ENCODE data around the gene MBNL2.

MBNL2 gene

GRCh38 chr13:97295283-97296182, 73.4 kb downstream of the MBNL2 start:
- DNase-seq (ENCODE audit: low spot score) (peak; percentile 77), FAIRE-seq (peak; percentile 77)

GRCh38 chr13:97296740-97297139, 74.6 kb downstream of the MBNL2 start:
- FAIRE-seq, result no peak
- DNase-seq (ENCODE audit: low spot score), result no peak

- DNase-seq (ENCODE audit: low spot score) (no peak), FAIRE-seq (no peak)
Observed at GRCh38 chr13:97298816-97299215, 76.7 kb downstream of the MBNL2 start.

GRCh38 chr13:97300871-97301270, 78.7 kb downstream of the MBNL2 start:
- no peak for FAIRE-seq

GRCh38 chr13:97301382-97302095, 79.4 kb downstream of the MBNL2 start:
- no peak for FAIRE-seq
- DNase-seq (ENCODE audit: low spot score), result no peak

More at GRCh38 chr13:97300871-97301270, 78.7 kb downstream of the MBNL2 start:
- DNase-seq (ENCODE audit: low spot score), result no peak

GRCh38 chr13:97302611-97303010, 80.5 kb downstream of the MBNL2 start:
- FAIRE-seq (no peak), DNase-seq (ENCODE audit: low spot score) (no peak)

GRCh38 chr13:97306106-97306505, 84.0 kb downstream of the MBNL2 start:
- DNase-seq (ENCODE audit: low spot score) (no peak), FAIRE-seq (no peak)

- no peak for FAIRE-seq
- DNase-seq (ENCODE audit: low spot score), result peak; percentile 42
Observed at GRCh38 chr13:97306645-97307044, 84.5 kb downstream of the MBNL2 start.

GRCh38 chr13:97307118-97307881, 85.2 kb downstream of the MBNL2 start:
- FAIRE-seq (no peak), DNase-seq (ENCODE audit: low spot score) (no peak)

- DNase-seq (ENCODE audit: low spot score) (peak; percentile 68), FAIRE-seq (peak; percentile 55)
Observed at GRCh38 chr13:97307882-97308624, 85.9 kb downstream of the MBNL2 start.

- DNase-seq (ENCODE audit: low spot score), result peak; percentile 86
- FAIRE-seq, result peak; percentile 67
Observed at GRCh38 chr13:97308735-97309429, 86.7 kb downstream of the MBNL2 start.

- no peak for FAIRE-seq
- DNase-seq (ENCODE audit: low spot score), result no peak
Observed at GRCh38 chr13:97310809-97311436, 88.8 kb downstream of the MBNL2 start.

- no peak for DNase-seq (ENCODE audit: low spot score)
- no peak for FAIRE-seq
Observed at GRCh38 chr13:97311956-97312355, 89.8 kb downstream of the MBNL2 start.

- FAIRE-seq (no peak), DNase-seq (ENCODE audit: low spot score) (no peak)
Observed at GRCh38 chr13:97313551-97314260, 91.6 kb downstream of the MBNL2 start.

- DNase-seq (ENCODE audit: low spot score), result no peak
- FAIRE-seq, result no peak
Observed at GRCh38 chr13:97316390-97316789, 94.3 kb downstream of the MBNL2 start.

- FAIRE-seq (no peak), DNase-seq (ENCODE audit: low spot score) (no peak)
Observed at GRCh38 chr13:97317933-97318332, 95.8 kb downstream of the MBNL2 start.

- DNase-seq (ENCODE audit: low spot score) (no peak), FAIRE-seq (no peak)
Observed at GRCh38 chr13:97318532-97318931, 96.4 kb downstream of the MBNL2 start.

- FAIRE-seq (no peak), DNase-seq (ENCODE audit: low spot score) (no peak)
Observed at GRCh38 chr13:97319113-97319720, 97.1 kb downstream of the MBNL2 start.

GRCh38 chr13:97321101-97321500, 99.0 kb downstream of the MBNL2 start:
- no peak for DNase-seq (ENCODE audit: low spot score)
- FAIRE-seq, result no peak
